Ascending aorta (tissue), 2 donors: ENCODE data around the gene PCDHGA11. TPM values are rescaled to one million over a fixed set of nuclear protein-coding genes. Genes with fewer than 3 reads are reported as not detected.
"Not testable (repeated sequence)": the region's sequence is repeated elsewhere in the genome, so short reads cannot be mapped to it uniquely, and the experiment has no call there.

Experiments used
- DNase-seq, 2 donors: peaks; one replicate each; pipeline ENCODE4 v3.0.0-alpha.2; 2019; ENCODE audit warnings: low spot score in 2 of 2
- H3K27ac ChIP-seq, 2 donors: fragments of 200-600 bp; sonication (generic); one replicate each; pipeline ENCODE4 v1.5.1; 2016 to 2017; ENCODE audit warnings: mild to moderate bottlenecking in 1 of 2
- H3K27me3 ChIP-seq: fragments of 200-600 bp; sonication (generic); one replicate; pipeline ENCODE4 v1.5.1; 2017
- H3K36me3 ChIP-seq, 2 donors: fragments of 200-600 bp; sonication (generic); one replicate each; pipeline ENCODE4 v1.5.1; 2016
- H3K4me1 ChIP-seq, 2 donors: fragments of 200-600 bp; sonication (generic); one replicate each; pipeline ENCODE4 v1.5.1; 2016 to 2017; ENCODE audit warnings: mild to moderate bottlenecking in 1 of 2
- H3K4me3 ChIP-seq, 2 donors: fragments of 200-600 bp; sonication (generic); one replicate each; pipeline ENCODE4 v1.5.1; 2016 to 2017; ENCODE audit warnings: mild to moderate bottlenecking in 1 of 2
- H3K9me3 ChIP-seq, 2 donors: fragments of 200-600 bp; sonication (generic); one replicate each; pipeline ENCODE4 v1.5.1; 2016
- intact Hi-C: fragments of 100-400 bp; cut with DNase I; formaldehyde crosslinking; loops from one replicate; pipeline ENCODE4 v1.15.1; 2023
- total RNA-seq: library from RNA; depleted of rRNA; stranded (reverse); fragments of >200 nt; gene quantifications from one replicate; pipeline ENCODE4 v1.1.0, GENCODE V29; 2016
- TF ChIP-seq, protein P1 (sequence below), 3 experiments: fragments of 200-600 bp in 2 of 3; fragments of 450-650 bp in 1 of 3; sonication (generic) in 2 of 3; IDR thresholded peaks; one replicate each; pipeline ENCODE4 v1.5.1; 2016 to 2019; ENCODE audit warnings: antibody characterized with exemption in 3 of 3, mild to moderate bottlenecking in 1 of 3, moderate library complexity in 1 of 3

The PCDHGA11 gene
- total RNA-seq, 1 donor from 2014 or later, result 5.3 TPM

DNA sequence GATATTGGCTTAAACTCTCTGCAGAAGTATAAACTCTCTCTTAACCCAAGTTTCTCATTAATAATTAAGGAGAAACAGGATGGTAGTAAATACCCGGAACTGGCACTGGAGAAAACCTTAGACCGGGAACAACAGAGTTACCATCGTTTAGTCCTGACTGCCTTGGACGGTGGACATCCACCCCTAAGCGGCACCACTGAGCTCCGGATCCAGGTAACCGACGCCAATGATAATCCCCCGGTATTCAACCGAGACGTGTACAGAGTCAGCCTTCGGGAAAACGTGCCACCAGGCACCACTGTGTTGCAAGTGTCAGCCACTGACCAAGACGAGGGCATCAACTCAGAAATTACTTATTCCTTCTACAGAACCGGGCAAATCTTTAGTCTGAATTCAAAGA lies 22.2 kb upstream of the PCDHGA11 start:
- peaks cover 79 to 97% of the 10 kb centered on the region in 2 donors for H3K9me3 ChIP-seq
- TF ChIP-seq, protein P1, sequence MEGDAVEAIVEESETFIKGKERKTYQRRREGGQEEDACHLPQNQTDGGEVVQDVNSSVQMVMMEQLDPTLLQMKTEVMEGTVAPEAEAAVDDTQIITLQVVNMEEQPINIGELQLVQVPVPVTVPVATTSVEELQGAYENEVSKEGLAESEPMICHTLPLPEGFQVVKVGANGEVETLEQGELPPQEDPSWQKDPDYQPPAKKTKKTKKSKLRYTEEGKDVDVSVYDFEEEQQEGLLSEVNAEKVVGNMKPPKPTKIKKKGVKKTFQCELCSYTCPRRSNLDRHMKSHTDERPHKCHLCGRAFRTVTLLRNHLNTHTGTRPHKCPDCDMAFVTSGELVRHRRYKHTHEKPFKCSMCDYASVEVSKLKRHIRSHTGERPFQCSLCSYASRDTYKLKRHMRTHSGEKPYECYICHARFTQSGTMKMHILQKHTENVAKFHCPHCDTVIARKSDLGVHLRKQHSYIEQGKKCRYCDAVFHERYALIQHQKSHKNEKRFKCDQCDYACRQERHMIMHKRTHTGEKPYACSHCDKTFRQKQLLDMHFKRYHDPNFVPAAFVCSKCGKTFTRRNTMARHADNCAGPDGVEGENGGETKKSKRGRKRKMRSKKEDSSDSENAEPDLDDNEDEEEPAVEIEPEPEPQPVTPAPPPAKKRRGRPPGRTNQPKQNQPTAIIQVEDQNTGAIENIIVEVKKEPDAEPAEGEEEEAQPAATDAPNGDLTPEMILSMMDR (IDR thresholded peaks at IDR 0.05), result no peak
- no peaks in the 10 kb centered on the region for H3K4me1 ChIP-seq
- intact Hi-C loops, result no loop called here
- H3K4me3 ChIP-seq, result peak overlapping the region in 1 of 2 donors; percentile 2
- no peak overlapping the region for H3K27ac ChIP-seq
- H3K36me3 ChIP-seq, result peaks cover 0 to 5% of the 10 kb centered on the region in 2 donors
- DNase-seq, result no peak
- H3K27me3 ChIP-seq, result no peaks in the 10 kb centered on the region

DNA sequence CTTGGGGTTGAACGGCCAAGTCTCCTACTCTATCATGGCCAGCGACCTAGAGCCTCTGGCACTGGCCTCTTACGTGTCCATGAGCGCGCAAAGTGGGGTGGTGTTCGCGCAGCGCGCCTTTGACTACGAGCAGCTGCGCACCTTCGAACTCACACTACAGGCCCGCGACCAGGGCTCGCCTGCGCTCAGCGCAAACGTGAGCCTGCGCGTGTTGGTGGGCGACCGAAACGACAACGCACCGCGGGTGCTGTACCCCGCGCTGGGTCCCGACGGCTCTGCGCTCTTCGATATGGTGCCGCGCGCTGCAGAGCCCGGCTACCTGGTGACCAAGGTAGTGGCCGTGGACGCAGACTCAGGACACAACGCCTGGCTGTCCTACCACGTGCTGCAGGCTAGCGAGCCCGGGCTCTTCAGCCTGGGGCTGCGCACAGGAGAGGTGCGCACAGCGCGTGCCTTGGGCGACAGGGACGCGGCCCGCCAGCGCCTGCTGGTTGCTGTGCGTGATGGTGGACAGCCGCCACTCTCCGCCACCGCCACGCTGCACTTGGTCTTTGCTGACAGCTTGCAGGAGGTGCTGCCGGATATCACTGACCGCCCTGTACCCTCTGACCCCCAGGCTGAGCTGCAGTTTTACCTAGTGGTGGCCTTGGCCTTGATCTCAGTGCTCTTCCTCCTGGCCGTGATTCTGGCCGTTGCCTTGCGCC lies 21.1 kb upstream of the PCDHGA11 start:
- H3K27ac ChIP-seq, result no peak overlapping the region
- H3K9me3 ChIP-seq, result peaks cover 79 to 97% of the 10 kb centered on the region in 2 donors
- DNase-seq, result no peak
- TF ChIP-seq, protein P1 (IDR thresholded peaks at IDR 0.05), result no peak
- peak overlapping the region in 1 of 2 donors; percentile 20 for H3K4me3 ChIP-seq
- intact Hi-C loops, result loop anchor here (5.0 to 10.0 kb wide), 2 partner anchors 125 to 163 kb away; no protein-coding TSS in a partner anchor
- no peaks in the 10 kb centered on the region for H3K4me1 ChIP-seq
- H3K36me3 ChIP-seq, result peaks cover 0 to 5% of the 10 kb centered on the region in 2 donors
- H3K27me3 ChIP-seq, result no peaks in the 10 kb centered on the region

DNA sequence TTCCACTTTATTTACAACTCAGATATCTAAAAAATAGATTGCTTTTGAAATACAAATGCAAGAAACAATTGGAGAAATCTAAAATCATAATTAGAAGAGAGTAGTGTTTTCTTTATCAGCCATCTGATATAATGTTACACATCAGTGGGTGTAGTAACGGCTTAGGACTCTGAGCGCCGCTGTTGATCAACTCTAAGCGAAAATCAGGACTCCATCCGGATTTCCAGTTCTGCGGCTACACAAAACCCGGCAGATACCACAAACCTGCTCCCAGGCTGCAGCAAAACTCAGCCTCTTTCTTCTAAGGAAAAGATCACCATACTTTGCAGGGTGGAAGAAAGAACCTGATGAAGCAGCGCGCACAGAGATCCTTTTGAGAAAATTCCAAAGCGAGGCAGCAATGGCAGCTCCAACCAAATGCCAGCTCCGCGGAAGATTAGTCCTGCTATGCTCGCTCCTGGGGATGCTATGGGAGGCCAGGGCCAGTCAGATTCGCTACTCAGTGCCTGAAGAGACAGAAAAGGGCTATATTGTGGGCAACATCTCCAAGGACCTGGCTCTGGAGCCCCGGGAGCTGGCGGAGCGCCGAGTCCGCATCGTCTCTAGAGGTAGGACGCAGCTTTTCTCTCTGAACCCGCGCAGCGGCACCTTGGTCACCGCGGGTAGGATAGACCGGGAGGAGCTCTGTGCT lies 18.2 kb upstream of the PCDHGA11 start, which contains the start of gene PCDHGA9:
TSS of gene PCDHGA9 (plus strand) at position 226 of the 691 bp plus-strand sequence. CDS start at position 401, 175 bp downstream.
- no peaks in the 10 kb centered on the region for H3K4me1 ChIP-seq
- H3K27me3 ChIP-seq, result no peaks in the 10 kb centered on the region
- TF ChIP-seq, protein P1 (IDR thresholded peaks at IDR 0.05), result peak in 2 of 3 experiments; percentile 20 to 23
- H3K36me3 ChIP-seq, result peaks cover 4 to 5% of the 10 kb centered on the region in 2 donors
- no peak for DNase-seq
- H3K4me3 ChIP-seq, result peak within 1 kb of the TSS; percentile 37 to 45
- intact Hi-C loops, result loop anchor here (5.0 to 10.0 kb wide), 2 partner anchors 122 to 160 kb away; no protein-coding TSS in a partner anchor
- H3K27ac ChIP-seq, result no peak within 1 kb of the TSS
- peaks cover 87 to 97% of the 10 kb centered on the region in 2 donors for H3K9me3 ChIP-seq

DNA sequence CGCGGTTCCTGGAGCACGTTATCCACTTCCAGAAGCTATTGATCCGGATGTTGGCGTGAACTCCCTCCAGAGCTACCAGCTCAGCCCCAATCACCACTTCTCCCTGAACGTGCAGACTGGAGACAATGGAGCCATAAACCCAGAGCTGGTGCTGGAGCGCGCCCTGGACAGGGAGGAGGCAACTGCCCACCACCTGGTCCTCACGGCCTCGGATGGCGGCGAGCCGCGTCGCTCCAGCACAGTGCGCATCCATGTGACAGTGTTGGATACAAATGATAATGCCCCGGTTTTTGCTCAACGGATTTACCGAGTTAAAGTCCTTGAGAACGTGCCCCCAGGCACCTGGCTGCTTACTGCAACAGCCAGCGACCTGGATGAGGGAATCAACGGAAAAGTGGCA lies 17.5 kb upstream of the PCDHGA11 start:
- no peak for DNase-seq
- Histone ChIP-seq H3K27me3 (no peaks in the 10 kb centered on the region), H3K36me3 (peaks cover 4 to 5% of the 10 kb centered on the region in 2 donors), H3K4me1 (no peaks in the 10 kb centered on the region), H3K4me3 (peak overlapping the region; percentile 37 to 45), H3K9me3 (peaks cover 92 to 100% of the 10 kb centered on the region in 2 donors), H3K27ac (no peak overlapping the region)
- intact Hi-C loops, result loop anchor here (5.0 to 10.0 kb wide), 2 partner anchors 121 to 159 kb away; no protein-coding TSS in a partner anchor
- TF ChIP-seq, protein P1 (IDR thresholded peaks at IDR 0.05), result no peak

DNA sequence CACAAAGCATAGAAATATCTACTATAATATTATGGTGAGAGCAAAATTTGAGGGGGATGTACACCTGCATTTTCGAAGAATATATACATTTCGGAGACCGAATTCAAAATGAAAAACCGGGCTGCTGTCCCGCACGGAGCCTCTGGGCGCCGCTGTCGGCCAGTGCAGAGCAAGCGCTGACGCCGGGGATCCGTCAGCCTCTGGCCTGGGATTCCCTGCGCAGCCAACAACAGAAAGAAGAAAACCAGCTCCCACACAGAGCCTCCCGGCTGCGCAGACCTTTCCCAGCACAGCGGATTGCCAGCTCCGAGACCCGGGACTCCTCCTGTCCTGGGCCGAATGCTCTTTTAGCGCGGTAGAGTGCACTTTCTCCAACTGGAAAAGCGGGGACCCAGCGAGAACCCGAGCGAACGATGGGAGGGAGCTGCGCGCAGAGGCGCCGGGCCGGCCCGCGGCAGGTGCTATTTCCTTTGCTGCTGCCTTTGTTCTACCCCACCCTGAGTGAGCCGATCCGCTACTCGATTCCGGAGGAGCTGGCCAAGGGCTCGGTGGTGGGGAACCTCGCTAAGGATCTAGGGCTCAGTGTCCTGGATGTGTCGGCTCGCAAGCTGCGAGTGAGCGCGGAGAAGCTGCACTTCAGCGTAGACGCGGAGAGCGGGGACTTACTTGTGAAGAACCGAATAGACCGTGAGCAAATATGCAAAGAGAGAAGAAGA lies 12.9 kb upstream of the PCDHGA11 start, which contains the start of gene PCDHGB6:
TSS of gene PCDHGB6 (plus strand) at position 232 of the 716 bp plus-strand sequence. CDS start at position 414, 182 bp downstream.
- intact Hi-C loops, result loop anchor here (10.0 kb wide), 1 partner anchor 117 kb away; no protein-coding TSS in a partner anchor
- Histone ChIP-seq H3K9me3 (peaks cover 95 to 100% of the 10 kb centered on the region in 2 donors), H3K4me3 (peak within 1 kb of the TSS; percentile 34 to 42)
- peak in 1 of 2 donors; percentile 61 for DNase-seq
- TF ChIP-seq, protein P1 (IDR thresholded peaks at IDR 0.05), result peak in 2 of 3 experiments; percentile 15 to 21
- not testable (repeated sequence) for H3K4me1 ChIP-seq, H3K27me3 ChIP-seq, H3K27ac ChIP-seq, H3K36me3 ChIP-seq
